Peyer's patch (tissue), 4 donors: ENCODE data around the gene PARD3B.

Experiments used
- CTCF ChIP-seq, 6 experiments: fragments of 450-650 bp in 4 of 6; fragments of 200-600 bp in 2 of 6; sonication (generic) in 1 of 6; IDR thresholded peaks; one replicate each; pipeline ENCODE4 v1.5.1; 2017 to 2019; ENCODE audit warnings: antibody characterized with exemption in 6 of 6, mild to moderate bottlenecking in 3 of 6, moderate library complexity in 1 of 6
- POLR2A ChIP-seq, 2 donors: fragments of 450-650 bp; IDR thresholded peaks; one replicate each; pipeline ENCODE4 v1.5.1; 2017; ENCODE audit warnings: antibody characterized with exemption in 2 of 2, mild to moderate bottlenecking in 2 of 2, moderate library complexity in 2 of 2

- TF ChIP-seq CTCF (IDR thresholded peaks at IDR 0.05) (no peak), POLR2A (IDR thresholded peaks at IDR 0.05) (no peak)
These were observed 541.4 kb downstream of the PARD3B start for GRCh38 chr2:205086662-205087061.
